NCI-H446 treated with DMSO at 0.1 percent for 48 hours (cell line): ENCODE results near the gene KCNJ18.
"Not testable (repeated sequence)": the region's sequence is repeated elsewhere in the genome, so short reads cannot be mapped to it uniquely, and the experiment has no call there.

Experiments
- DNase-seq: peaks from one replicate; lab custom pipeline; 2025; lab: John Stamatoyannopoulos, UW

The KCNJ18 gene

DNA sequence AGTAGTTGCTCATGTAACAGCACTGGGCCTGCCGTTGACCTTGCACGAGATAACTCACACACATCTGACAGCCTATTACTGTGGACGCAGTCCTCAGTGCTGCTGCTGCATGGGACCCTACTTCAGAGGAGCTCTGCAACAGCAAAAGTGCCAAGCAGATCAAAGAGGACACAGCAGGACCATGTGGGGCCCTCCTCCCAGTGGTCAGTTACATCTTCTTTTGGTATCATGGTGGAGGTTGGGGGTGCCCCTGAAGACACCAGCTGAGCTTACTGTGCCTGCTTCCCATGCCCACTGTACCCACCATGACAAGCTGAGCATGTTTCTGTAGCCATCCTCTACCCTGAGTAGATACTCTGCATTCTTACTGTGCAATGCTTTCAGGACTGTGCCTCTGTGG is 41.6 kb downstream of the KCNJ18 start:
- DNase-seq = not testable (repeated sequence)

DNA sequence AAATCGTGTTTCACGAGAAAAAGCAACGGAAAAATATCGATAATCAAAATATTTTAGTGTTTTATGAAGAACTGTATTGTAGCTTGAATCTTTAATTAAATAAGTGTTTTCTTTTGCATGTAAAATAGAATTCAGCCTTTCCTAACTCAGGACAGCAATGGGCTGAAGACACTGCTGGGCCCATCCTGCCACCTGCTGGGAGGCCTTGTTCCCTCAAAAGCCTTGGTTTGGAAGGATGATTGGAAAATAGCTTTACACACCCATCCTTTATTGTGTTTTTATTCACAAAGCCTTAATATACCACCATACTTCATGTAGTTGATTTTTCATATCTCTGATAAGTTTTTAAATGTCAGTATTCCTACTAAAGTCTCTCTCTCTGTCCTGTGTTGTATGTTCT is 43.5 kb downstream of the KCNJ18 start:
- not testable (repeated sequence) for DNase-seq

DNA sequence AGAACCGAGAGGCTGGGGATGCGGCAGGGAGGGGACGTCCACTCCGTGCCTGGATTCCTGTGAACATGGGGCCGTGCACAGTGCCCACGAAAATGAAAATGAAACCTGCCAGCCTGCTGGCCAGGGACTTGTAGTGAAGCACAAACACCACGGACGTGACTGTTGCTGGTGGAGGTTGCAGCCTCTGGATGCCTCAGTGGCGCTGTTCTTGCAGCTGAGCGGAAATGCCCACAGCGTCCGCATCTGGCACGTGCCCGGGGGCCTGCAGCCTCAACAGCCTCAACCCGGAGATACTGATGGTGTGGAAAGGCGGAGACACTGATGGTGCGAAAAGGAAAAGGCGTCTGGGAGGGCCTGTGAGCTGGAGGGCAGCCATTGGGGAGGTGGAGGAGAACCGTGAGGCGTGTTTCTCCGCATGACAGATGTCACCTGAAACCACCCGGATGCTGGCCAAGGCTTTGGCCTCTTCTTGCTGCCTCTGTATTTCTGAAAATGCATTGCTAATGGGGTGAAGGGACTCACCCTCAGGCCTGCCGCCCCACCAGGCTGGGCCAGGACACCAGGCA is 44.8 kb downstream of the KCNJ18 start:
- DNase-seq = not testable (repeated sequence)

DNA sequence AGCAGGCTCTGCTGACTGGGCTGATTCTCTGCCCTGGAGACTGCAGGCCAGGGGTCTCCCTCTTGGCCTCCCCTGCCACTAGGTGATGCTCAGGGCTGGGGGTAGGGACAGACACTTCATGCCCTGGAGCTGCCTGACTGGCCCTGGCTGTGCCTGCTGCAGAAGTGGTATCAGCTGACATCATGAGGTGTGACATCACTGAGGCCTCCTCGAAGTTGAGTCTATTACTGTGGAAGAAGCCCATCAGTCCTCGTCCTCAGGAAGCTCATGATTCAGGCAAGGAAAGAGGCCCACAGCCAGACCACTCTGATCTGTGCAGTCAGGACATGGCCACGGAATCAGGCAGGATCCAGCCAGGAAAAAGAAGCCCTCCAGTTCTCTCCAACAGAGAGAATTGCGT is 45.9 kb downstream of the KCNJ18 start:
- not testable (repeated sequence) for DNase-seq

DNA sequence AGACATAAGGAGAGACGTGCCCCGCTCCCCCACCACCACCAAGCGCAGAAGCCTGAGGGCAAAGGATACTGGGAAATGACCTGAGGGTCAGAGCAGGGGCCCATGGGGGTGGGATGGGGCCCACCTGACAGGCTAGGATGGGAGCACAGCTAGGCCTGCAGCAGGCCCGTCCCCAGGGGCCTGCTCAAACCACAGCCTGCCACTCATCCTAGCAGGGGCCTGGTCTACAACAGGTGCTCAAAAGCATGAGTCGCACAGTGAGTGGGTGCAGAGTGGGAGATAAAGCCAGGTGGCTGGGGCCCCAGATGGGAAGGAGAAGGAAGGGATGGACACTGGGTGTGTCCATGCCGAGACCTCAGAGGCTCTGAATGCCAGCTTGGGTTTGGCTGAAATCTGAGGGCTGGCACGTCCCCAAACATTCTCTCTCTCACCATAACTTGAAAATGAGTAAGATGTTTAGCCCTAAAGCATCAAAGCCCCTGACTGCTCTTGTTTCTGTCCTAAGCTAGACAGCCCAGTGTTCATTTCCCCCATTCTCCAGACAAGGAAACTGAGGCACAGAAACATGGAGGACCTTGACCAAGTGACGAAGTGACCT is 46.7 kb downstream of the KCNJ18 start:
- not testable (repeated sequence) for DNase-seq

DNA sequence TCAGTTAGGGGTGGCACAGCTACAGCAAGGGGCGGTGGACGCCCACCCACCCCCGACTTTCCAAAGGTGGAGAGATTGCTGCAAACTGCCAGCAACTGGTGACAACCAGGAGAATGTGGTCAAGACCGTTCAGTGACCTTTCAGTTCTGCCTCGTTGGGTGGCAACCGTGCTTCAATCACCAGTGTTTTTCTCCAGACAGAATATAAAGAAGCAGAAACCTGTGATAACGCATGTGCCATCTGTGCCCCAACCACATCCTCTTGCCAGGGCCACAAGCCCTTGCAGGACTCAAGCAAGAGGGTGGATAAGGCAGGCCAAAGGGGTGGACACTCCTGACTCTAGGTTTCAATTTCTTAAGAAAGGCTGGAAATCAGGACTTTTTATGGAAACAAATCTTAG is 47.2 kb downstream of the KCNJ18 start:
- DNase-seq = not testable (repeated sequence)

DNA sequence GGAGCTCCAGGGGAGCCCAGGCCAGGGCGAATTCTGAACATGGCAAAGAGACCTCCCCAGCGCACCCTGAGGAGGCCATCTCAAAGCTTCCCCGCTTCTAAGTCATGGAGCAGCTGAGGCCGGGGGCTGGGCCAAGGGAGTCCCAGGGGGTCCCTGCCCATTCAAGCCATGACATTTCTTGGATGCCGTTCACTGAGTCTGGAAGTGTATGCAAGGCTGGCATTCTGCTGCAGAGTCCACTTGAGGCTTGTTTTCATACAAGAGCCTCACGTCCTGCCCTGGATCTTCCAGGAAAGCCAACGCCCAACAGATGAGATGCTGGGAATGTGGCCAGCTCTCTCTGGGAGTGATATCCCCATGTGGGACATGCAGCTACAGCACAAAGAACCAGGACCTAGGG is 48.5 kb downstream of the KCNJ18 start:
- not testable (repeated sequence) for DNase-seq

DNA sequence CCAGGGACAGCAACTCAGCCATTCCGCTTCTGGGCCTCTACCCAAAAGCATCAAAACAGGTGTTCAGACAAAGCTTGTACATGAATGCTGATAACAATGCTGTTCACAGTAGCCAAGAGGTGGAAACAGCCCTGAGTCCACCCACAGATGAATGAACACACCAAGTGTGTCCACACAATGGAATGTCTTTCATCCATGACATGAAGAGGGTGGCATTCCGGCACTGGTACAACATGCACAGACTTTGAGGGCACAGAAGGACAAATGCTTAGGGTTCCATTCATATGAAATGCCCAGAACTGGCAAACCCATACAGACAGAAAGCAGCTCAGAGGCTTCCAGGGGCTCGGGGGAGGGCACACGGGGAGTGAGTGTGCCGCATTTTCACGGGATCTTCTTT is 49.2 kb downstream of the KCNJ18 start:
- not testable (repeated sequence) for DNase-seq

DNA sequence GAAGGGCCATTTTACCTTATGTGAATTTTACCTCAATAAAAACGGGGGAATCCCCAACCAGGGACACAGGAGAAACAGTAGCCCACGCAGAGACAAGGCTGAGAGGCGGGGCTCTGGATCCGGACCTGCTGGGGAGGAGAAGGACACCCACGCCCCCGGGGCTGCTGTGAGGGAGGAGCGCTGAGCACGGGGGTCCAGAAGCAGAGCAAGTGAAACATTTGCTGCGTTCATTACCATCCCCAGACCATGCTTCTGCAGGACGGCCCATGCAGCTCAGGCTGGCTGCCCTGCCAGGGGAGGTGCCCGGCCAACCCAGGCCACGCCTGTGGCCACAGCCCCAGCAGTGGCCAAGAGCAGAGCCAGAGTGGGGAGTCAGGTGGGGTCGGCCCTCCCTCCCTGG is 50.0 kb downstream of the KCNJ18 start:
- DNase-seq = no peak

DNA sequence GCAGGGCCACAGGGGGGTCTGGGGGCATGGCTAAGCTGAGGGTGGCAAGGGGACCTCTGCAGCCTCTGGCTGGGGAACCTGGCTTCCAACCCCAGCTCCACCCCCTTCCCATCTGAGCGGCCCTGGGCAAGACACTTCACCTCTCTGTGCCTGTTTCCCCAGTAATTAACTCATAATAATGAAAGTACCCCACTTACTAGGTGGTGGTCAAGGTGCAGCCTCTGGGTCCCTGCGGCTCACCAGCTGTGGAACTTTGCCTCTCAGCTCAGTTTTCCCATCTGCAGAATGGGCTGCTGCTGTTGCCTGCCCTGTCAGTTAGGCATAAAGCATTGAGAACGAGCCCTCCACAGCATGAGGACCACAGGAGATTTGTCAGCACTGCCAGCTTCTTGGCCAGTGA is 51.8 kb downstream of the KCNJ18 start:
- not testable (repeated sequence) for DNase-seq

DNA sequence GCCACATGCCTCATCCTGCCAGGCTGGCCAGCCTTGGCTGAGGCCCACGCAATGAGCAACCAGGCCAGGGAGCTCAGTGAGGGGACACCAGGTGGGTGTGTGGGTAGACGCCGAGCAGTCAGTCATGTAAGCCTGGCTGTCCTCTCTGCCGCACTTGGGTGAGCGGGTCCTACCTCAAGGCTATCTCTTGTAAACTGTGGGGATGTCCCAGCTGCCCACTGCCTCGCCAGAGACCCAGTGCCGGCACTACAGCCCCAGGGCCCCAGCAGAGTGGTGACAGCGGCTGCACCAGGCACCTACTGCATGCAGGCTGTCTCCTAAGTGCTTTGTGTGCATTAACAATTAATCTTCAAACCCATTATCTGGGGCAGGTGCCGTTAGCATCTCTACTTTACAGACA is 52.3 kb downstream of the KCNJ18 start:
- not testable (repeated sequence) for DNase-seq

DNA sequence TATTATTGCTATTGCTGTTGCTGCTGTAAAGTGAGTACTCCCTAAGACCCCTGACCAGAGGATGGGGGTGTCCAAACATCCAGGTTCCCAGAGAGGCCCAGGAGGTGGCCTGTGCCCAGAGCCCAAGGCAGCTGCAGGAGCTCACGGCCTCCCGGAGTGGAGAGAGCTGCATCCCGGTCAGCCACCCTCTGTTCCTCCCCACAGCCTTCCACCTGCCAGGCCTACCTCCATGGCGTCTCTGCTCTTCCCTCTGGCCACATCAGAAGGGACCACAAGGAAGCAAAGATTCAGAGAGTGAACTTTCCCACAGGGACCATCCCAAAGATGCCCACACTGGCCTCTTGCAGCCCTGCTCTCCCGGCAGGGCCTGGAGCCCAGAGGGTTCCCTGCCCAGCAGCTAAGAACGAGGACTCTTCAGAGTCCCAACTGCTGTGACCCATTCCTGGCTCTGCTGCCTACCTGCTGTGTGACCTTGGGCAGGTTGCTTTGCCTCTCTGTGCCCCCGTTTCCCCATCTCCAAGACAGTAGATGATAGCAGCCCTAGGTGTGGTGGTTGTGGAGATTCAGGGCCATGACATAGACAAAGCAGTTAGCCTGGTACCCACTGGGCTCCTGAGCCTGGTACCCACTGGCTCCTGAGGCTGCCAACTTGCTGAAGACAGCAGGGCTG is 53.2 kb downstream of the KCNJ18 start:
- not testable (repeated sequence) for DNase-seq

DNA sequence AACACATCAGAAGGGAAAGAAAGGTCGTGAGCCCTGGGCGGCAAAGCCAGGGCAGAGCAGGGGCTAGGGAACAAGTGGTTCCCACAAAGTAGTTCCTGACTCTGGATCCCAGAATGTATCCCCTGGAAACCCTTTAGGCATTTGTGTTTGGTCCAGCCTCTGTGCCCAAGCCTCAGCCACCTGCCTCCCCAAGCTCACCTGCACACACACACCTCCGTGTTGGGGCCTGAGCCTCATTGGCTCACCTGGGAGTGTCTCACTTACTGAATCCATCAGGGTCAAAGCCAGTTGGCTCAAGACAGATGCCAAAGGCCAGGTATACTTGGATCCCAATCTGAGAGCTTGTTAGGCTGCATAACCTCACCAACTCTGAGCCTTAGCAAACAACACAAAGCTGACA is 54.1 kb downstream of the KCNJ18 start:
- DNase-seq = not testable (repeated sequence)

DNA sequence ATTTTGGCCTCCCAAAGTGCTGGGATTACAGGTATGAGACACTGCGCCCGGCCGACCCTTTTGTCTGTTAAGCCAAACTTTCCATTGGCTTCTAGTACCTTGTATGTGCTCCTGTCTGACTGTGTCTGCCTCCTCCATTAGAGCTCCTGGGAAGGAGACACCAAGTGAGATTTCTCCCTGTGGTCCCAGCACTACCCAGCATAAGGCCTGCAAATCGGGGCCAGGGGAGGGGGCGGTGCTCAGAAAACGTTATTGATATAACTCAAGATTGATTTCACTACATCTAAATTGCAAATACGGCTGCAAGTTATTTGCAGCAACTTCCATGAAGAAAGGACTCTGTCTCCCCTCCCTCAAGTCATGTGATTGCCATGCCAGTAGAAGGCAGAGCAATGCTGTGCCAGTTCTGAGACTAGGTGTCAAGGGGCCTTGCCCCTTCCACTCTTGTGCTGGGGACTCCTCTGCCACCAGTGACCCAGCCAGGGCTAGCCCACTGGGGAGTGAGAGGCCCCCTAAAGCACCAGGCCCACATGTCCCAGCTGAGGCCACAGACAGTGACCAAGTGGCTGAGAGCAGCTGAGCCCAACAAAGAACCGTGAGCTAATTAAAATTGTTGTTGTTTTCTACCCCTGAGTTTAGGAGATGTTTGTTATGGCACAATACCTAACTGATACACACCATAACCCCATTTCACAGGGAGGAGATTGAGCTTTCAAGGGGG is 55.0 kb downstream of the KCNJ18 start:
- not testable (repeated sequence) for DNase-seq

DNA sequence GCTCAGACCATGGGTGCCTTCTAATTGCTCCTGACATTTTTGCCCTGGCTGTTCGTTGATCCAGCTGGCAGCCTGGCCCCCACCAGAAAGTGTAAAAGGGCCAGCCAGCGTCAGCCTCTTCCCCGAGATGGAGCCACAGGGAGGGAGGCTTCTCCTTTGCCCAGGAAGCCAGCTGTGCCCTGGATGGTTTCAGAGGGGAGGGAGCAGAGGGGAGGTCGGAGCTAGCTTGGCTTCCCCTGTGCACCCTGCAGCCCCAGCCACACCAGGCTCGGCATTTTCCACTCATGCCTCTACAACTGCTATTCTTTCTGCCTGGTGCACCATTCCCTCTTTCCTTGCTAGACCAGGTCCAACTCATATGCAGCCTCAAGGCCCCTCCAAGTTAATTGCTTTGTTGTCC is 56.4 kb downstream of the KCNJ18 start:
- DNase-seq = not testable (repeated sequence)

DNA sequence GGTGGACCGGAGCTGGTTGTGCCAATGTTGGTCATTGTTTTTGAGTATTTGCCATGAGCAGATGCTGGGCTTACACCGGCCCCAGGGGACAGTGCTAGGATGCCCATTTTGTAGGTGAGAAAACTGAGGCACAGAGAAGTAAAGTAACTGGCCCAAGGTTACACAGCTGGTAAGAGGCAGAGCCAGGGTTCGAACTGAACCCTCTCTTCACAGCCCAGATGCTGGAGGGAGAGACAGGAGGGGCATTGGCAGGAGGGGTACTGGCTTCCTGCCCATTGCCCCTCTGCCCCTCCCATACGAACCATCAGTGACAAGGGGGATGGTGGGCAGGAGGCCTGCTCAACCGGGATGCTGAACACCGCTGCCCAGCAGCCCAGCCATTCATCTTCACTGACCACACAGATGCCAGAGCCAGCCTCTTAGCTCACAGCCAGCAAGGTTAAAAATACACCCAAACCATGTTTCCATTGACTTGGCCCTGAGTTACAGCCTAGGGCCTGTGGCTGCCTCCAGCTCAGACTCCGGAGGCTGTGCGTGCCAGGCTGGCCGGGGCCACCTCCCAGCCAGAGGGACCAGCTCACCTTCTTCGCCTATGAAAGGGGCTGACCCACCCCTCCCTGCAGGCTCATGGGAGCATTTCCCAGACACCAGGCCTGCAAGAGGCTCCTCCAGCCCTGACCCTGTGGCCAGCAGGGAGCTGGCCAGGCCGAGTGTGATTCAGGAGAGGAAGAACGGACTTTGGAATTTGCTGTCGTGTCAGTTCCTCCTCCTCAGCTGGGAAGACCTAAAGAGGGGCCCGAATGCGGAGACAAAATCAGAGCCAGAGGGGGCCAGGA is 57.6 kb downstream of the KCNJ18 start:
- DNase-seq = not testable (repeated sequence)

DNA sequence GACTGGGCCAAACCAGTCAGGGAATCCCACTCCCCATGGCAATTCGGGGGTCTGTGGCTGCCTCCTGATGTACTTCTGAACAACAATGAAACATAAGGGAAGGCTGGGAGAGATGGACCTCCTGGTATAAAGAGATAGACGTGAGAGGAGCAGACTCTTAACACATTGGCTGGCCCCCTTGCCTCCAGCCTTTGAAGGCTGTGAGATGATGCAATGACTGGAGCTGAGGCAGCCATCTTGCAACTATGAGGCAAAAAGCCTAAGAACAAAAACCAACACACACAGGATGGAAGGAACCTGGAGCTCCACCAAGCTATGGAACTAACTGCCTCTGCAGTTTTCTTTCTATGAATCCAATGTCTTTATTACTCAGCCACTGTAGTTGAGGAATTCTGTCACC is 58.8 kb downstream of the KCNJ18 start:
- DNase-seq = not testable (repeated sequence)
